HCEC 1CT (cell line): ENCODE measurements around the gene GAS2L1.

Source experiments
- DNase-seq: peaks from one replicate; pipeline ENCODE4 v3.0.0-alpha.2; 2017

GAS2L1 gene

DNA sequence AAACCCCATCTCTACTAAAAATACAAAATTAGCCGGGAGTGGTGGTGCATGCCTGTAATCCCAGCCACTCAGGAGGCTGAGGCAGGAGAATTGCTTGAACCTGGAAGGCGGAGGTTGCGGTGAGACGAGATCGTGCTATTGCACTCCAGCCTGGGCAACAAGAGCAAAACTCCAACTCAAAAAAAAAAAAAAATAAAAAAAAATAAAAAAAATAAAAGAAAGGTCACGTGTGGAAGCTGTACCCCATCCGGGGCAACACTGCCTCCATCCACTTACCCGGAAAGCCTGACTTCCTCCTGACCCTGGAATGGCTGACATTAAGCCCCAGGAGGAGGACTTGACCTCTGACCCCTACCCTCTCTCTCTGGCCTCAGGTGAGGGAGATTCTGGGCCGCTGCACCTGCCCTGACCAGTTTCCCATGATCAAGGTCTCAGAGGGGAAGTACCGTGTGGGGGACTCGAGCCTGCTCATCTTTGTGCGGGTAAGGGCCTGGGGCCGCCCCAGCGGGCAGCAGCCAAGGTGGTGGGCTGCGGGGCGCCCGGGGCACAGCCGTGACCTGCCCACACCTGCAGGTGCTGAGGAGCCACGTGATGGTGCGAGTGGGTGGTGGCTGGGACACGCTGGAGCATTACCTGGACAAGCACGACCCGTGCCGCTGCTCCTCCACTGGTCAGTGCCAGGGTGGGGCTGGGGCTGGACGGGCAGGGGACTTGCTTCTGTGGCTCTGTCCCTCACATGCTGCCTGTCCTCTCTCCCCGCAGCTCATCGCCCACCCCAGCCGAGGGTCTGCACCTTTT lies 3.8 kb downstream of the GAS2L1 start:
- DNase-seq: no peak

DNA sequence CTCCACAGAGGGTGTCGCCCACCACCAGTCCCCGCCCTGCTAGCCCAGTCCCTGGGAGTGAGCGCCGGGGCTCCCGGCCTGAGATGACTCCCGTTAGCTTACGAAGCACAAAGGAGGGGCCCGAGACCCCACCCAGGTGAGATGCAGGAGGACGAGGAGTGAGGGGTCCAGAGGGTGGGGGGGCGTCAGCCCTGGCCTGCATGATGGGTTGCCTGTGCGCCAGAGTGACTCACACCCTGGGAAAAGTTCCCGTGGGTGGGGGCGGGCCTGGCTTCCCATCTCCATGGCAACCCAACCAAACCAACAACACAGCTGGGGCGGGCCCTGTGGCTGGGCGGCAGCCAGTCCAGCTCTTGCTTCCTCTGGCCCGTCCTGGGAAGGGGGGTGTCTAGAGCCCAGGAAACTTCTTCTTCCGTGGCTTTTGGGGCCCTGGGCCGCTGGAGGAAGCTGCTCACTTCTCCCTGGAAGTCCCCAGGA lies 4.5 kb downstream of the GAS2L1 start:
- peak; percentile 94 for DNase-seq

DNA sequence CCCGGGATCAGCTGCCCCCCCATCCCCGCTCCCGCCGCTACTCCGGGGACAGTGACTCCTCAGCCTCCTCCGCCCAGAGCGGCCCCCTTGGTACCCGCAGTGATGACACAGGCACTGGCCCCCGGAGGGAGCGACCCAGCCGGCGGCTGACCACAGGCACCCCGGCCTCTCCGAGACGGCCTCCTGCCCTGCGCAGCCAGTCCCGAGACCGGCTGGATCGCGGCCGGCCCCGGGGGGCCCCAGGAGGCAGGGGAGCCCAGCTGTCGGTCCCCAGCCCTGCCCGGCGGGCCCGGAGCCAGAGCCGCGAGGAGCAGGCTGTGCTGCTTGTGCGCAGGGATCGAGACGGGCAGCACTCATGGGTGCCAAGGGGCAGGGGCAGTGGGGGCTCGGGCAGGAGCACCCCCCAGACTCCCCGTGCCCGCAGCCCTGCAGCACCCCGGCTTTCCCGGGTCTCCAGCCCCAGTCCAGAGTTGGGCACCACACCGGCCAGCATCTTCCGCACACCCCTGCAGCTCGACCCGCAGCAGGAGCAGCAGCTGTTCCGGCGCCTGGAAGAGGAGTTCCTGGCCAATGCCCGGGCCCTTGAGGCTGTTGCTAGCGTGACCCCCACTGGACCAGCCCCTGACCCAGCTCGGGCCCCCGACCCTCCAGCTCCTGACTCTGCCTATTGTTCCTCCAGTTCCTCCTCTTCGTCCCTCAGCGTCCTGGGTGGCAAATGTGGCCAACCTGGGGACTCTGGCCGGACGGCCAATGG lies 5.2 kb downstream of the GAS2L1 start:
- DNase-seq: no peak

DNA sequence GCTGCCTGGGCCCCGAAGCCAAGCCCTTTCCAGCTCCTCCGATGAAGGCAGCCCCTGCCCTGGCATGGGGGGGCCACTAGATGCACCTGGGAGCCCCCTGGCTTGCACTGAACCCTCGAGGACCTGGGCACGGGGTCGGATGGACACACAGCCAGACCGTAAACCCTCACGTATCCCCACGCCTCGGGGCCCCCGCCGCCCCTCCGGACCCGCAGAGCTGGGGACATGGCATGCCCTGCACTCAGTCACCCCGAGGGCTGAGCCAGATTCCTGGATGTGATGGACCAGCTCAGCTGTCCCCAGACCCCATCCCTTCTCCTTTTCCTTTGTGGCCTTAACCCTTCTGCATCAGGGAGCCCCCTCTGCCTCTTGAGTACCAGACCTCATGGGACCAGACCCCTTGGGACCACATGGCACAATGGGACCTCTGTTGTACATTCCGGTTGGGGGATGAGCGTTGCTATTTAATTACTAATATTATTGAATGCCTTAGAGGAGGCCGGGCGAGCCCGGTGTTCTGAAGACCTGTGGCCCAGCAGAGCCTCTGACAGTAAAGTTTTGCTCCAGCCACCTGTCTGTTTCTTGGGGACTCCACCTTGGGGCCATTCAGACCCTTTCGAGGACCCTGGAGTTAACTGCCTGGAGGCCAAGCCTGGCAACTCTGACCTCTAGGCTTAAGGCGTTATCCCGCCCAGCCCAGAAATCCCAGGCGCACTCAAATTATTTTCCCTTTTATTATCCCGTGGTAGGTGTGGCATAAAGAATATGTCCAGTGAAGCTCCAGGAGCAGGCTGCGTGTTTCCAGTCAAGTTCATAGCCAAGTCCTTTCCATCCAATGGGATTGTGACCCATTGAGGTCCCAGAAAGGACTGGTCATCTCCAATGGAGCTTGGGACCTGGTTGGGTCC lies 6.0 kb downstream of the GAS2L1 start:
- no peak for DNase-seq

DNA sequence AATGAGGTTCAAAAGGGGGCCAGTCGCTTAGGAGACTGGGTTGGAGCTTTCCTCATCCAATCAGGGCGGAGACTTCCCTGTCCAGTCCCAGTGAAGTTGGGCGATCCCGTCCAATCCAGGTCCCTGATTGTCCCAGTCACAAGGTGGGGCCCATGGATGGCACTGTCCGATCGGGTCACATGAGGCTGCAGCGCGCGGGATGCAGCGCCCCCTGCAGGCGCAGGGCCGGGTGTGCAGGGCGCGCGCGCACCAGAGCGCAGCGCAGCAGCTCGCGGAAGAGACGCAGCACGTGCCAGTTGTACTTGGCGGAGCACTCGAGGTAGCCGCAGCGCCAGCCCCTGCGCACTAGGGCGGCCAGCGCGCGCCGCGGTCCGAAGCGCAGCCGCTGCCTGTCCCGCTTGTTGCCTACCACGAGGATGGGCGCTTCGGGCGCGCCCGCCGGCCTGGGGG lies 6.7 kb downstream of the GAS2L1 start:
- no peak for DNase-seq

DNA sequence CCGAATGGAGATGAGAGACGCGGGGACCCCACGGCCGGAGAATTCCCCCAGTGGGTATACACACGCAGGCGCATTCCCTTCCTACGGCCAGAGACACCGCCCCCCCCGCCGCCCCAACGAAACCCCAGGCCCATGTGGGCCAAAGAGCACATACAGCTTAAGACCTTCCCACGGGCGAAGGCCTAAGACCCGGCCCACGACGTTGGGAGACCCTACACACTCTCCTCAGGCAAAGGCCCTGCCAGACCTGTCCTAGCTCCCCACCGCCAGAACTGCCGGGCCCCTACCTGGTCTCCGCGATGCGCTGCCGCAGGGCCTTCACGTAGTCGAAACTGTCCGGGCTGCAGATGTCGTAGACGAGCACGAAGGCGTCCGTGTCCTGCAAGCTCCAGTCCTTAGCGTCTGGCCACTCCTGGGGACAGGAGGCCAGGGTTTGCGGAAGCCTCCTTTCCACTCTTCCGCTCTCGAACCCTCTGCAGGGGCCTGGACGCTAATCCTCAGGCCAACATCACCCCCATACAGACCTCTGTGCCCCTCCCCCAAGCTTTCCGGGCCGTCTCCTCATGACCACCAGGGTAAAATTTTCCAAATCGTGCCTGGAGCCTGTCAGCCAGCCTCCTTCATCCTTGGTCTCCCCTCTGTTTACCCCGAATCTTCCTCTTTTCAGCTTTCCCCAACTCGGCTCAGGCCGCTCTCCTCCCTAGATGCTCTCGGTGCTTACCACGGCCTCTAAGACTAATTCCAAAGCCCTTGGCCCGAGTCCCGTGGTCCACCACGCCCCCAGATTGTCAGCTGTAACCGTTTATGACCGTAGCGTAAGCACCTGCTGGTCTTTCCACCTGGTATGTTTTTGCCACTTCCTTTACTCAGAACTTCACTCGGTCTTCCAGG lies 7.4 kb downstream of the GAS2L1 start:
- DNase-seq: no peak

DNA sequence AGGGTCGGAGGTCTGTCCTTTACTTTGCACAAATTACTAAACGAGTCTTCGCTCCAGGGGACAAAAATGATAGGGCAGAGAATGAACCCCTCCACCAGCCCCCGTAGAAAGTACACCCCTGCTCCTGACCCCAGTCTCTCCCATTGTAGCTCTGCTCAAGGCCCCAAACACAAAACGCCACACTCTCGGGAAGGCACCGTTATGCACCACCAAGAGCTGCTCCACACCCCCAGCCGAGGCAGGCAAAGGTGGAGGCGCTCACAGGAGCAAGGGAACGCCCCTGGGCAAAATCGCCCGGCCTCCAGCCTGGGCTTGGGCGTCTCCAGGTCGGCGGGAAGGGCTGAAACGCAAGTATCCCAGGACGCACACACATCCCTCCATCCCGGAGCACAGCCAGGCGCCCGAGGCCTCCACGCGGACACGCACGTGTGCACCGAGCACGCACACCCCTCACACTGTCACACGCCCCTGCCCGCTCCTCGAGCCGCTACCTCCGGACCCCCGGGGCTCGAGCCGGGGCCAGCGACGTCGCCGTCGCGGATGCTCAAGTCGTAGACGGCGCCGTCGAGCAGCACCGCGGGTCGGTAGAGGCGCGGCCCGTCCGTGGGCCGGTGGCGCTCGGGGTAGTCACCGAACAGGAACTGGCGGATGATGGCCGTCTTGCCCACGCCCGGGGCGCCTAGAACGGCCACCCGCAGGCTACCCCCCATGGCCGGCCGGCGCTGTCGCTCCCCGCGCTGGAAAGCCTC lies 8.3 kb downstream of the GAS2L1 start:
- DNase-seq: no peak

DNA sequence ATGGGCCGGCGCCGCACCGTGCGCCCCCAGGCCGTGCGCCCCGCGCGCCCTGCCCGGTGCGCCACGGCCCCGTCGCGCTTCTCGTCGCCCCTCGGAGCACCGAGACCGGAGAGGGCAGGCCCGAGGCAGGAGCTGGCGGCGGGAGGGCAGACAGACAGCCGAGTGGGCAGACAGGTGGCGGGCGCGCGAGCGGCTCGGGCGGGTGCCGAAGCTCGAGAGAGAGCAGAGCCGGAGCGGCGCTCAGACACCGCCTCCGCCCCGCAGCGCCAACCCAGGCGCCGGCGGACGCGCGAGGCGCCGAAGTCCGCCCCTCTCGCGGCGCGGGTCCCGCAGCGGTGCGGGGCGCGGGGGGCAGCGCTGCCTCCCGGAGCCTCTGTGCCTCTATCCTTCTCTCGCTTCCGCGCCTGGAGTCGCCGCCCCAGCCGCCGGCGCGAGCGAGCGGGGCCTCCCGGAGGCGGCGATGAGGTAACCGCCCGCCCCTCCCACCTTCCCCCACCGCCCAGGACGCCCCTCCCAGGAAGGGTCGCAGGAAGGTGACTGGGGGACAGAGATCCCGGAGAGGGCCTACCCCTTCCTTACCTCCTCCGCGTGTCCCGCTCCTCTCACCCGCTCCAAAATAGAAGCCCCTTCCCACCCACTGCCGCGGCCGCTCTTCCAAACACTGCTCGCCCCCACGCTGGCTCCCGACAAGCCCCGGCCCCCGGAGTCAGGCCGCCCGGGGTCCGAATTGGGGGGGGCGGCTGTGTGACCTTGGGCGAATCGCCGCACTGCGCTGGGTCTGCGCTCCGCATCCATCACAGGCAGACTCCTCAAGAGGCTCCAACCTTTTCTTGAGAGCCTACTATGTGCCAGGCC lies 9.1 kb downstream of the GAS2L1 start, which contains the start of gene RASL10A:
RASL10A (minus strand) TSS at position 412 of the 855 bp plus-strand sequence. CDS start 451 bp downstream, outside the sequence.
- DNase-seq: no peak

DNA sequence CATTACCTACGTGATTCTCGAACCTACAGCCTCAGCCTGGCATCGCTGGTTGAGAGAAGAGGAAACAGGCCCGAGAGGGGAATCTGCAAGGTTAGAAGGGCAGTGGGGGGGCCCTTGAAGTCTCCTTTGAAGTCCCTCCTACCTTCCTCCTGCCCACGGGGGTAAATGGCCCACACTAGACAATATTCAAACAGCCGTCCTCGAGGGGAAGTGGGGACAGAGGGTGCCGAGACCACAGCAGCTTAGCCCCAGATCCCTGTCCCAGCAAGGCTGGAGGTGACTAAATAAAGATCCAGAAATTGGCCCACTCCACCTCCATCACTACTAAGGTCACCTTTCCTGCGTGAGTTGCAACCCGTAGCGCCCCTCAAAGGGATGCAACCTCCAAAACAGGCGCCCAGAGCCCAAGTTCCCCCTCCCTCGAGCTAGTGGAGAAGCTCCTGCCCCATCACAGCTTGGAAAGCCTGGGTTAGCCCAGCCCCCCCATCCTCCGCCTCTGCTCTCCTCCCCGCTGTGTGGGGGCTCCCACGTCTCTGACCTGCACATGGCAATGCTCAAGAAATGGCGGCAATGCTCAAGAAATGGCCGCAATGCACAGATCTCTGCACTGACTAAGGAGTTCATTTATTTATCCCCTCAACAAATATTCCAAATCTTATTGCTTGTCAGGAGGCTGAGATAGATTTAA lies 9.8 kb downstream of the GAS2L1 start:
- DNase-seq: no peak

DNA sequence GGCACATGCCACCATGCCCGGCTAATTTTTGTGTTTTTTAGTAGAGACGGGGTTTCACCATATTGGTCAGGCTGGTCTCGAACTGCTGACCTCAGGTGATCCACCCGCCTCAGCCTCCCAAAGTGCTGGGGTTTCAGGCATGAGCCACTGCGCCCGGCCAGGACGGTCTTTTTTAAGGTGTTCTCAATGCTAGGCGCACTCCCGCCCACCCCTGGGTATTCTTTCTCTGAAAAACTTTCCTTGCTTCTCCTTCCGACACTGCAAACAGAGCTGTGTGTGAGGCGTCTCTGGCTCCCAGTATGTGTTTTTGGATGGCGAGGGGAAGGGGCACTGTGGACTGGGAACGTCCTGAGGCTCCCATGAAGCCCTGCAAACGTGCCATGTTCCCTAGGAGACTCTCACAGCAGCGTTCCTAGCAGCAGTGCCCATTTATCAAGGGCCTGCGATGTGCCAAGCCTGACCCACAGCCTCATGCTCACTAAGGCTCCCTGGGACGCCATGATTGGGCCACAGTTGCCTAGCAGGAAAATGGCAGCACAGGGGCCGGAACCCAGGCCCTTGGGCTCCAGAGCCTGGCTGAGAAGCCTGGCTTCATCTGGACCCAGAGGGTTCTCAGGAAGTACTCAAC lies 11.5 kb downstream of the GAS2L1 start:
- DNase-seq: no peak

DNA sequence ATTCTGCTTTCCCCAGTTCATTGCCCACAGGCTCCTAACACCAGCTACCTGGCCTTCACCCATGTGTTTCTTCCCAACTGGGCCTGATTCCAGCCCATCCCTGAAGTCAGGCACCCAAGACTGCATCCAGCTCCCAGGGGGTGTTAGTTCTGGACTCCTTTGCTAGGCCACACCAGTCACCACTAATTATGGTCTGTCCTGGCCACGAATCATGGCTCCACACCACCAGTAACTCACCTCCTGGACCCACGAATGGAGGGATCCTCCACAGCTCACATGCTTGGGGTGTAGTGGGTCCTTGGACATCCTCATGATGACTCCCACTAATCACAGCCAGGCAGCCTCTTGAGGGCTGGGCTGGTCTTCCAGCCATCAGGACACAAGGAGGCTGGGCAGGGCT lies 12.6 kb downstream of the GAS2L1 start:
- no peak for DNase-seq

DNA sequence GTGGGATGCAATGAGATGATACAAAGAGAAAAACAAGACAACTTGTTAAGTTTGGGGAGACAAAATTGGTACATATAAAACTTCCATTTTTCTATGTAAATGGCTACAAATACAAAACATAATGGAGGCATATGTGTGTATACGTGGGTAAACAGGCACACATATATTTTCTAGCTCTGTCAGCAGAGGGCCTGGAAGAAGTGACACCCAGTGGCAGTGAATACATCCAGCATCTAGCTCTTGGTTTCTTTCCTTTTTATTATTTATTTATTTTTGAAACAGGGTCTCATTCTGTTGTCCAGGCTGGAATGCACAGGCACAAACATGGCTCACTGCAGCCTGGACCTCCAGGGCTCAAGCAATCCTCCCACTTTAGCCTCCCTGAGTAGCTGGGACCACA lies 14.1 kb downstream of the GAS2L1 start:
- DNase-seq: peak; percentile 23

DNA sequence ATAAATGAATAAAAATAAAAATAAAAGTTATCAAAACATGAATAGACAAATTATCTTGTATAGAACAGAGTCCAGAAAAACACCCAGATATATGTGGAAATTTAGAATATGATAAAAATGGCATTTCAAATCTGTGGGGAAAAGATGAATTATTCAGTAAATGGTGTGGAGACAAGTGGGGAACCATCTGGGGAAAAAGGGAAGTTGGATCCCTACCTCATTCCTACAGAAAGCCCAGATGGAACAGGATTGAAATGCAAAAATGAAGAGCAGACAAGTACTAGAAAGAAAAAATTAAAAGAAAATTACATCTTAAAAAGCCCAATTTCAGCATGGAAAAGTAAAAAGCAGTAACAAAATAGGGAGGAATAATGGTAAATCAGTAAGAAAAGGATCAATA lies 17.2 kb downstream of the GAS2L1 start:
- no peak for DNase-seq

DNA sequence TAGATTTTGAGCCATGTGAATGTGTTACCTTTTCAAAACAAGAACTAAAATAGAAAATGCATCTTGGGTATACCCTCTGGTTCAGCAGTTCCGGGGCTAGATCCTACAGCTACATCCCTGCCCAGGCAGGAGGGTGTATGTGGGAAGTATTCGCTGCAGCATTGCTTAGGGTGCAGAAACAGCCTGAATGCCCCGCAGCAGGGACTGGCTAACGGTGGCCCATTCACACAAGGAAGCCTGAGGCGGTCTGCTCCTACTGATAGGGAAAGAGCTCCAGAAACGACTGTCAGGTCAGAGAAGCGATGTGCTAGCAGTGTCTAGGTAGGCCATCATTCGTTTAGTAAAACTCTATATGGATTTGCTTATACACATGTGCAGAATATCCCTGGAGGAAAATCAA lies 18.9 kb downstream of the GAS2L1 start:
- DNase-seq: no peak

DNA sequence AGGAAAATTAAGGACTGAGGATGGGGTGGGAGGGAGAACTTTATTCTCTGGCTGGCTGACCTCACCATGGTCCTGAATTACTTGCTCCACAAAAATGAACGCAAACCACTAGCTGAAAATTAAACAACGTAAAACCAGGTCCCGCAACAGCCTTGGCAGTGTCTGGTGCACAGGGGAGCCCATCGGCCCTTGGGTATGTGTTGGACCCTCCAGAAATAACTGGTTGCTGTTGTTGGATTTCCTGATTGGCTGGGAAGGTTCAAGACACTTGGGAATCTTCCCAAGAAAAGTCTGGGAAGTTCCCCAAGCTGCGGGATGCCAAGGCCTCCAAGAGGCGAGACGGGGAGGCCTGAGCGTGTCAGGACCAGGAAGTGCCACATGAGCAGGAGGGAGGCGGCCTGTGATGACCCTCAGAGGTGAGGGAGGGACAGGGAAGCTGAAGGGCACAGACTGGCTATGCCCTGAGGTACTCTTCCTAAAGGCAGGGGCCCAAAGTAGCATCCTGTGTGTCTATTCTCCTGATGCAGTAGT lies 19.4 kb downstream of the GAS2L1 start:
- no peak for DNase-seq

DNA sequence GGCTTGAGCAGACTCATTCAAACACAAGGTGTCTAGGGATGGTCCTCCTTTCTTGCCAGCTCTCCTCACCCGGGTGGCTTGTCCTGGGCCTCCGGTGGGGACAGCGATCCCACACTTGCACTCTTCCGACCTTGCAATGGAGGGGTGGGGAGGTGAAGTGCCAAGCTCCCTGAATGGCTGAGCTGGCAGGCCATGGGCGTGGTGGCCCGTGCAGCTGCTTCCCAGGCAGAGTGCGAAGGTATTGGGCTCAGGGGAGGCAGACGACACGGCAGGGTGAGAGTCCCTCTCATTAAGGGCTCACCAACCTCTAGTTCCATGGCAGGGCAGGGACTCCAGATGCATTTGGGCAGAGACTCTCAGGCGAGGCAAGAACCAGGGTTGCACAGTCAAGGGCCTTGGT lies 20.0 kb downstream of the GAS2L1 start:
- no peak for DNase-seq

DNA sequence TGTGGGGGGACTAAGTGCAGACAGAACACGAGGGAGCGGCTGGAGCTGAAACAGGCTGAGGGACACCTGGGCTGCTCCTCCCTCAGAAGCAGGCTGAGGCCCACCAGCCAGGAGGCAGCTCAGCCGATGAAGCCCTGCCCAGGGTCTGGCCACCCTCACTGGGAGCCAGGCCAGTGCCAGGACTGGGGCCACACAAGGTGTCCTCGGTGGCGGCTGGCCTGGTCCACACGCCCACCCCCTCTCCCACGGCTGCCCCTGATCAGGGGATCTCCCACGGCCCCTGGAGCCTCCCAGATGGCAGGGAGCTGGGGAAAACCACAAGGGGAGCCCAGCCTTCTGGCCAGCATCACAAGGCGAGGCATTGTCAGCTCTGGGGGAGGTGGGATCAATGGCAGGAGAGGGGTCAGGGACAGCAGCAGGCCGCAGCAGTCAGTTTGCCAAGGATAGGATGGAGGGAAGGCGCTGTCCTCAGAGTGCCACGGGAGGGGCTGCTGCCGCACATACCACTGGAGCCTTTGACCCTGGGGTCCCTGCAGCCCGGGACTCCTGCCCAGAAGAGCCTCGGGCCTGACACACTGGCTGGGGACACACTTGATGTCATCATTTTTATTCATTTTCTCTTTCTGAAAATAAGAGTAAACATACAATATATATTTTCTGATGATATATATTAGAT lies 20.8 kb downstream of the GAS2L1 start:
- DNase-seq: no peak

DNA sequence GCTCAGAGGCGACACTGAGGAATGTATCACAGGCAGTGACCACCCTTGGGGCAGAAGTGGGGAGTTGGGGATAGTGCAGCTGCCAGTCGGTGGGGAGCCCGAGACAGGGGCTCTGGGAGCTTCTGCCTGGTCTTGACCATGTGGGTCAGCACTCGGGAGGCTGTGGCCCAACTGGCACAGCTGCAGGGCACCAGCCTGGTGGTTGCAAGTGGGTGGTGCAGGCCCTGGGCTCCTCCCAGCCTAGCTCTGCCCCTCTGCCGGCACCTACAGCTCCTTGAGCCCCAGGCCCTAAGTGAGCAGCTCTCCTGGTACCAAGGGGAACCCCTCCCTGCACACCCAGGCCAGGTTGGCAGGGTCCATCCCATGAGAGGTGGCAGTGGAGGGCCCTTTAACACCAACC lies 21.6 kb downstream of the GAS2L1 start:
- no peak for DNase-seq
